Measurements from ENCODE around the gene RPA1.

Gene RPA1

GRCh38 chr17:1942066-1942365 lies 112.2 kb downstream of the RPA1 start:
- no peak for DNase-seq (ENCODE audit: low read depth)
- TF ChIP-seq CTCF (IDR thresholded peaks at IDR 0.05; ENCODE audit: insufficient read depth, low read depth, low read length, missing control alignments) = no peak
- no peak overlapping the region for H3K4me3 ChIP-seq (ENCODE audit: low read length)

- no peak for DNase-seq (ENCODE audit: low read depth)
- no peak overlapping the region for H3K4me3 ChIP-seq (ENCODE audit: low read length)
- no peak for TF ChIP-seq CTCF (IDR thresholded peaks at IDR 0.05; ENCODE audit: insufficient read depth, low read depth, low read length, missing control alignments)
These were observed 113.0 kb downstream of the RPA1 start for GRCh38 chr17:1942666-1943435.

- no peak overlapping the region for H3K4me3 ChIP-seq (ENCODE audit: low read length)
- no peak for TF ChIP-seq CTCF (IDR thresholded peaks at IDR 0.05; ENCODE audit: insufficient read depth, low read depth, low read length, missing control alignments)
- DNase-seq (ENCODE audit: low read depth) = no peak
These were observed 113.6 kb downstream of the RPA1 start for GRCh38 chr17:1943436-1943831.

GRCh38 chr17:1945621-1946020 lies 115.8 kb downstream of the RPA1 start:
- H3K4me3 ChIP-seq (ENCODE audit: low read length) = no peak overlapping the region
- TF ChIP-seq CTCF (IDR thresholded peaks at IDR 0.05; ENCODE audit: insufficient read depth, low read depth, low read length, missing control alignments) = no peak
- no peak for DNase-seq (ENCODE audit: low read depth)

- no peak for DNase-seq (ENCODE audit: low read depth)
- no peak for TF ChIP-seq CTCF (IDR thresholded peaks at IDR 0.05; ENCODE audit: insufficient read depth, low read depth, low read length, missing control alignments)
- no peak overlapping the region for H3K4me3 ChIP-seq (ENCODE audit: low read length)
These were observed 116.5 kb downstream of the RPA1 start for GRCh38 chr17:1946021-1946932.

- DNase-seq (ENCODE audit: low read depth) = no peak
- no peak for TF ChIP-seq CTCF (IDR thresholded peaks at IDR 0.05; ENCODE audit: insufficient read depth, low read depth, low read length, missing control alignments)
- no peak overlapping the region for H3K4me3 ChIP-seq (ENCODE audit: low read length)
These were observed 117.5 kb downstream of the RPA1 start for GRCh38 chr17:1947229-1947742.

Data from epithelial cell of esophagus (primary cell).